Measurements from ENCODE around the gene ZNF423. TPM values are rescaled to one million over a fixed set of nuclear protein-coding genes. Genes with fewer than 3 reads are reported as not detected.
A peak's percentile ranks its signal among the peaks of the same experiment; 100 is the strongest.

Gene ZNF423
- polyA plus RNA-seq, 3 donors: 1.9 to 15.4 (median 8.7) TPM

GRCh38 chr16:49834531-49835151 is 21.3 kb downstream of the ZNF423 start:
- 39 to 55% (median 44%) methylated on average over 18 to 19 of the region's 19 CpGs for WGBS, 3 donors
- H3K27ac ChIP-seq (ENCODE audit: low read depth, low read length): no peak overlapping the region

GRCh38 chr16:49833796-49834530 is 21.9 kb downstream of the ZNF423 start:
- peak overlapping the region; percentile 68 for H3K27ac ChIP-seq (ENCODE audit: low read depth, low read length)
- WGBS, 3 donors: 50 to 58% (median 55%) methylated on average over 13 of the region's 13 CpGs

- WGBS, 3 donors: 44 to 70% (median 58%) methylated on average over 11 of the region's 11 CpGs
- H3K27ac ChIP-seq (ENCODE audit: low read depth, low read length): peak overlapping the region; percentile 68
Observed at GRCh38 chr16:49833085-49833484, 22.8 kb downstream of the ZNF423 start.

GRCh38 chr16:49832177-49832576 is 23.7 kb downstream of the ZNF423 start:
- 67 to 78% (median 73%) methylated on average over 7 of the region's 7 CpGs for WGBS, 3 donors
- H3K27ac ChIP-seq (ENCODE audit: low read depth, low read length): no peak overlapping the region

GRCh38 chr16:49830873-49831272 is 25.0 kb downstream of the ZNF423 start:
- no peak overlapping the region for H3K27ac ChIP-seq (ENCODE audit: low read depth, low read length)
- 86 to 97% (median 91%) methylated on average over 5 of the region's 5 CpGs for WGBS, 3 donors

GRCh38 chr16:49828533-49829267 is 27.2 kb downstream of the ZNF423 start:
- H3K27ac ChIP-seq (ENCODE audit: low read depth, low read length): no peak overlapping the region

GRCh38 chr16:49827805-49828438 is 28.0 kb downstream of the ZNF423 start:
- 51 to 74% (median 53%) methylated on average over 8 of the region's 8 CpGs for WGBS, 3 donors

More at GRCh38 chr16:49828533-49829267, 27.2 kb downstream of the ZNF423 start:
- WGBS, 3 donors: 75 to 85% (median 76%) methylated on average over 15 of the region's 15 CpGs

GRCh38 chr16:49826515-49826914 is 29.4 kb downstream of the ZNF423 start:
- no peak overlapping the region for H3K27ac ChIP-seq (ENCODE audit: low read depth, low read length)

More at GRCh38 chr16:49827805-49828438, 28.0 kb downstream of the ZNF423 start:
- no peak overlapping the region for H3K27ac ChIP-seq (ENCODE audit: low read depth, low read length)

GRCh38 chr16:49825041-49825440 is 30.9 kb downstream of the ZNF423 start:
- WGBS, 3 donors: 33 to 95% (median 38%) methylated on average over 1 of the region's 1 CpG
- H3K27ac ChIP-seq (ENCODE audit: low read depth, low read length): no peak overlapping the region

More at GRCh38 chr16:49826515-49826914, 29.4 kb downstream of the ZNF423 start:
- 77 to 79% (median 77%) methylated on average over 5 of the region's 5 CpGs for WGBS, 3 donors

GRCh38 chr16:49824593-49824992 is 31.3 kb downstream of the ZNF423 start:
- H3K27ac ChIP-seq (ENCODE audit: low read depth, low read length): no peak overlapping the region
- WGBS, 3 donors: 64 to 88% (median 66%) methylated on average over 9 of the region's 9 CpGs

GRCh38 chr16:49822649-49823370 is 33.1 kb downstream of the ZNF423 start:
- H3K27ac ChIP-seq (ENCODE audit: low read depth, low read length): no peak overlapping the region
- 61 to 82% (median 78%) methylated on average over 8 of the region's 8 CpGs for WGBS, 3 donors

GRCh38 chr16:49821614-49822282 is 34.2 kb downstream of the ZNF423 start:
- no peak overlapping the region for H3K27ac ChIP-seq (ENCODE audit: low read depth, low read length)
- 76 to 84% (median 81%) methylated on average over 13 of the region's 13 CpGs for WGBS, 3 donors

GRCh38 chr16:49821156-49821555 is 34.8 kb downstream of the ZNF423 start:
- 86 to 92% (median 88%) methylated on average over 9 of the region's 9 CpGs for WGBS, 3 donors
- no peak overlapping the region for H3K27ac ChIP-seq (ENCODE audit: low read depth, low read length)

GRCh38 chr16:49817754-49818507 is 38.0 kb downstream of the ZNF423 start:
- WGBS, 3 donors: 93 to 97% (median 94%) methylated on average over 13 of the region's 13 CpGs
- H3K27ac ChIP-seq (ENCODE audit: low read depth, low read length): no peak overlapping the region

GRCh38 chr16:49816875-49817274 is 39.0 kb downstream of the ZNF423 start:
- whole genome bisulfite sequencing, 3 donors: 61 to 85% (median 74%) methylated on average over 8 of the region's 8 CpGs
- no peak overlapping the region for H3K27ac ChIP-seq (ENCODE audit: low read depth, low read length)

GRCh38 chr16:49811644-49812334 is 44.1 kb downstream of the ZNF423 start:
- H3K27ac ChIP-seq (ENCODE audit: low read depth, low read length): no peak overlapping the region

More at GRCh38 chr16:49811644-49812334, 44.1 kb downstream of the ZNF423 start:
- 25 to 77% (median 64%) methylated on average over 13 of the region's 13 CpGs for WGBS, 3 donors

All from adipose tissue (tissue), 3 donors.